Activated CD4-positive, alpha-beta T cell treated with anti-CD3 and anti-CD28 coated beads, Interleukin-2, amount 50 U/mL, for 4 hours (primary cell): Measurements from ENCODE around the gene SLC47A2.
"Not testable (repeated sequence)": the region's sequence is repeated elsewhere in the genome, so short reads cannot be mapped to it uniquely, and the experiment has no call there.

Experiments used
- DNase-seq, 2 experiments: peaks; one replicate each; pipeline ENCODE4 v3.0.0-alpha.2; 2020

SLC47A2 gene, protein sequence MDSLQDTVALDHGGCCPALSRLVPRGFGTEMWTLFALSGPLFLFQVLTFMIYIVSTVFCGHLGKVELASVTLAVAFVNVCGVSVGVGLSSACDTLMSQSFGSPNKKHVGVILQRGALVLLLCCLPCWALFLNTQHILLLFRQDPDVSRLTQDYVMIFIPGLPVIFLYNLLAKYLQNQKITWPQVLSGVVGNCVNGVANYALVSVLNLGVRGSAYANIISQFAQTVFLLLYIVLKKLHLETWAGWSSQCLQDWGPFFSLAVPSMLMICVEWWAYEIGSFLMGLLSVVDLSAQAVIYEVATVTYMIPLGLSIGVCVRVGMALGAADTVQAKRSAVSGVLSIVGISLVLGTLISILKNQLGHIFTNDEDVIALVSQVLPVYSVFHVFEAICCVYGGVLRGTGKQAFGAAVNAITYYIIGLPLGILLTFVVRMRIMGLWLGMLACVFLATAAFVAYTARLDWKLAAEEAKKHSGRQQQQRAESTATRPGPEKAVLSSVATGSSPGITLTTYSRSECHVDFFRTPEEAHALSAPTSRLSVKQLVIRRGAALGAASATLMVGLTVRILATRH

DNA sequence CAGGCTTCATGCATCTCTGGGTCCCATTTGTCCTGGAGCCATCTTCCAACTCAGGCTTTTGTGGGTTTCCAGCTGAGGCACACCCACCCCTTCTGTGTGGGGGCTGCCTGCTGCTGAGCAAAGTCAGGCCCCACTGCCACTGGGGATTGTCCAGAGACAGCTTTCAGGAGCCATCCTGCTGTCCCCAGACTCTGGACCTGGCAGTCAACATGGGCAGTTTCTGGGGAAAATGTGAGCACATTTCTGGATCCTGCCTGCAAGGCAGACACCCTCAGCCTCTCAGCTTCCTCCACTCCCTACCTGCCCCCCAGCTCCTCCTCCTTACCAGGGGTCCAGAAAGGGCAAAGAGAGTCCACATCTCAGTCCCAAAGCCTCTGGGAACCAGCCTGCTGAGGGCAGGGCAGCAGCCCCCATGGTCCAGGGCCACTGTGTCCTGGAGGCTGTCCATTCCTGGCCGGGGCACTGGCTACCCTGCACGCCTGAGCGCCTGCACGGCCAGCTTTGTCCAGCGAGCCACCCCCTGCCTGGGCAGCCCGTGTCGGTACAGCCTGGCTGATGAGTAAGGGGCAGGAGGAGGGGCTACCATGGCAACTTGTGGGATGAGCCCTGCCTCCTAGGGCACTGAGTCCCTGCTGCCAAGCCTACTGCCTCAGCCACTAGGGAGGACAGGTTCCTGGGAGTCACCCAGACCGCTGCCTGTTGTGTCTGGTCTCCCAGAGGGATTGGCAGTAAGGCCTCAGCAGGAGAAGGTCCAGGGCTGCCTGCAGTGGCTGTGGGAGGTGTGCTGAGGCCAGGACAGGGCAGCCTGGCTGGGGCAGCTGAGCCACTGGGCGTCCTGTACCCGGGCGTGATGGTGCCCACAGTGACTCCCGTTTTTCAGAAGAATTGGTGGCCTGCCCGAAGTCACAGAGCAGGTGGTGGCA, at the start of gene SLC47A2:
Gene SLC47A2 (minus strand): TSS at position 477 of the 923 bp plus-strand sequence. CDS start 29 bp downstream, at position 448.
- no peak for DNase-seq

DNA sequence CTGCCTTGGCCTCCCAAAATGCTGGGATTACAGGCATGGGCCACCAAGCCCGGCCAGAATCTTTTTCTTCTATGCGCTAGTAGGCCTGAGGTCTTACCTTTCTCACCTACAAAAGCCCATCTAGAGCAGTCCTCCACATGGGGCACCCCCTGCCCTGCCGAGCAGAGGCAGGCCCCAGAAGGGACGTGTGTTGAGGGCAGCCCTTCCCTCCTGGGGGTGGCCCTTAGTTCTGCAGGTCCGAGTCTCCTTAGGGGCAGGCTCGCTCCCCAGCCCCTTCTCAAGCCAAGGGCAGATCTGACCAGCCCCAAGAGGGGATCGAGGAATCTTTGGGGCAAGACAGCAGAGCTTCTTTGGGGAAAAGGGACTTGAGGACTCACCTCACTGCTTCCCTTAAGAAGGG, 49.6 kb upstream of the SLC47A2 start:
- DNase-seq = no peak

DNA sequence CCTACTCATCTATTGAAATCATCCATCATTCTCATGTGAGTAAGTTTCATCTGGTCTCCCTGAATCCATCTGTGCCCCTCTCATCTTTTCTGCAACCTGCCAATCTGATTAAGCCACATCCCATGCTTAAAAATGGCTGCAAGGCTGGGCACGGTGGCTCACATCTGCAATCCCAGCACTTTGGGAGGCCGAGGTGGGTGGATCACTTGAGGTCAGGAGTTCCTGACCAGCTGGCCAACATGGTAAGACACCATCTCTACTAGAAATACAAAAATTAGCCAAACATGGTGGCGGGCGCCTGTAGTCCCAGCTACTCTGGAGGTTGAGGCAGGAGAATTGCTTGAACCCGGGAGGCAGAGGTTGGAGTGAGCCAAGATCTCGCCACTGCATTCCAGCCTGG, 47.6 kb upstream of the SLC47A2 start:
- DNase-seq = not testable (repeated sequence)

DNA sequence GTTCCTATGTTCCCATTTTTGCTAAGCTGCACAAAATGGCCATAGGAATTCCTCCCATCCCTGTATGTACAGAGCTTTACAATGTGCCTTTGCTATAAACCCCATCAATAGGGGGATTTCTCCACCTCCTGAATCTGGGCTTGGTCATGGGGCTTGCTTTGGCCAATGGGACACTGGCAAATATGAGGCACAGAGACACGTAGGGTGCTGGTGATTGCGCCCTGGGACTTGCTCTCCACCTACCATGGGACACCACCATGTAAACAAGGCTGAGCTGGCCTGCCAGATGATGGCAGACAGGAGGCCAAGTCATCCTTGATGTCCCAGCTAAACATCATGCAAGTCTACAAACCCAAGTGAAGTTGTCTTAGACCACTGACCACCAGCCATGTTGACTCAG, 47.0 kb upstream of the SLC47A2 start:
- no peak for DNase-seq

DNA sequence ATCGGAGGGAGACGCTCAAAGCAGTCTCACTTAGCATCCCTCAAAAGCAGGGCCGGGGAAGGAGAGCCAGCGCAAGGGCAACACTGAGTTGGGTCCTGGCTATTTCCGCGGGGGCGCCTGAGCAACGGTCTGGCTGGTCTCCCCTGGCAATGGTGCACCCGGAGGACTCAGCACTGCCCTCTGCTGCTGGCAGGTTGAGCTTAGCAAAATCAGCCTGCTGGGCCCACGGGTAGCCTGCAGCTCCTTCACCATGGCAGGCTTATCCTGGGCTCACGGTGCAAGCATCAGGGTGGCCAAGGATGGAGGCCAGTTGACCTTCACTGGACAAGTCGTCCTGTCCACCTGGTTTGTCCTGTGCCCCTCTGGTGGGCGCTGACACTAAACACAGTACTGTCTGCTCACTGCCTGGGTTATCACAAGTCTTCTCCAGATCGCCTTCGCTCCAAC, 46.2 kb upstream of the SLC47A2 start:
- peak; percentile 42 to 47 for DNase-seq

DNA sequence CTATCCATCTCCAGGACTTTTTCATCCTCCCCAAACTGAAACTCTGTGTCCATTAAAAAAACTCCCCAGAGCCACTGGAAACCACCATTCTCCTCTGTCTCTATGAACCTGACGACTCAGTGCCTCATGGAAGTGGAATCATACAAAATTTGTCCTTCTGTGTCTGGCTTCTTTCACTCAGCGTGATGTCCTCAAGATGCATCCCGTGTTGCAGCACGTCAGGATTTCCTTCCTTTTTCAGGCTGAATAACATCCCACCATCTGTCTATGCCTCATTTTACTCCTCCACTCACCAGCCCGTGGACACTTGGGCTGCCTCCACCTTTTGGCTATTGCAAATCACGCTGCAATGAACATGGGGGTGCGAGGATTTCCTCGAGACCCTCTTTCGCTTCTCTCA, 44.4 kb upstream of the SLC47A2 start:
- DNase-seq = no peak

DNA sequence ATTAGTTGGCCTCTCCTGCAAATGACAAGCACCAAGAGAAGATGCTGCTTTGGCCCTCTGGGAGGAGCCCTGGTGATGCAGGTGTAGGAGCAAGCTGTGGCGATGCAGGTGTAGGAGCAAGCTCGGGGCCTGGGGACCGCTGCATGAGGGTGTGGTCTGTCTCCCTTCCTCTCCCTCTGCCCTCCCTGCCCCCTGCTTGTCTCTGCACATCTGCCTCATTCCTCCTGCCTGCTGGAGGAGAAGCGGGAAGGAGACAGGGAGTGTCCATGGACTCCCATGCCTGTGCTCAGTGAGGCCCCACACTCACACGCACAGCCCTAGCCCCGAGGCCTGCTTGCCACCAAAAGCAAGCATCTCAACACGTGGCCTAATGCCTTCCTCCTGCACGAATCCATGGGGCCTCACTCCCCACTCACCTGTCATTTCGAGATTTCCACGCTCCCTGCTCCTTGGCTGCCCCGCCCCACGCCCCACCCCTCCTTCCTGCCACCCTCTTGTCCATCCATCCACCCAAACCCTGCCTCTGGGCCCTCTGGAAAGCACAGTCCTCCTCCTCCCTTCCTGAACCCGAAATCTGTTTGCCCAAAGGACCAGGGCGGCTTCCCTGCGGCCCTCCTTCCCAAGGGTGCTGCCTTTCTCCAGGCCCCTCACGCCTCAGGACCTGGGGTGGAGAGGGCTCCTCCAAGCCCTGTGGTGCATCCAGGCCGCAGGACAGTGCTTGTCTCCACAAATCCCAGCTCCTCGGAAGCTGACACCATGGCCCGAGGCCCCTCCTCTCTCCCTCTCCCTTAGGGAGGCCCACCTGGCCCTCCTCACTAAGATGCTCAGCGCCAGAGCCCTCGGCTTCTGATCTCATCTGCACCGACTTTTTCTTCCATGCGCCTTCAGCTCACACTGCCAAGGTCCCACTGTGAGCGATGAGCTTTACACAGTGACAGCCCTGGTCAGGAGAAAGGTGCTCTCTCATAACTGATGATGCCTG, 43.5 kb upstream of the SLC47A2 start:
- no peak for DNase-seq

DNA sequence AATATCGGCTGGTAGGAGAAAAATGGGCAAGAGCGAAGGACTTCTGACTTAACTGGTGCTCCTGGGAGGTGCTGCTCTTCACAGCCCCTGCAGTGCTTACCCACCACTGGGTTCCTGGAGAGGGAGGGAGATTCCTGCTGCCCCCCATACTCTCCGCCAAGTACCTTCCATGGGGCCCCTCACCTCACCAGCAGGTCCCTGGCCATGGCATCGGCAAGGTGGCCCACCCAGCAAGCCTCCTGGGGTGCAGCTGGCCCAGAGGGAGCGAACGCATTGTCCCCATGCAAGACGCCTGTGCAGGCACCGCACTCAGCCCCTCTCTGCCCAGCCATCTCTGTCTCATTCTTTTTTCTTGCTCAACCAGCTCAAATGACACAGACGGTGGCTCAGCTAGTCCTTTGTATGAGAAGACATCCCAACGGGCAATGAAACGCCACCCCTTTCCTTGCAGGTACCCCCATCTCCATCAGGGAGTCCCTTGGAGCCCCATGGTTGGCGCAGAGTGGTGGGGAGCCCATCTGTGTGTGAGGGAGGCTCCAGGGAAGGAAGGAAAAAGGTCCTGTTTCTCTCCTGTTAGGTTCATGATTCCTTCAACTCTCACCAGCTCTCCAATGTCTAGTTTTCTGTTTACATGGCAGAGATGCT, 41.3 kb upstream of the SLC47A2 start:
- DNase-seq = no peak

DNA sequence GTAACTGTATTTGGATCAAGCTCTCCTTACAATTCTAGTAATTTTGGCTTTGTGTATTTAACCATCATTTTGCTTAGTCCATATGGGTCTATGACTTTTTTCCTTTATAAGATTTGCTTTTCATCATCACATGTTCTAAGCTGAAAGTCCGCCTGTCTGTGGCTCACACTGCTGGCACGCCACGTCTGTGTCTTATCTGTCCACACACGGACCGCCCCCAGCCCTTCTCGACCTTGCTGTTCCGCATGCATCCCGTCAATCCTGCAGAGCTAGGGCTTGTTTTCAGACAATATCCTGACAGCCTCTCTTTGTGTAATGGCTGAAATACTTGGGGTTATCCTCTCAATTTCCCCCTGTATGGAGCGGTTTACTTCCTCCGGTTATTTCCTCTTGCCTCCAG, 40.2 kb upstream of the SLC47A2 start:
- no peak for DNase-seq

DNA sequence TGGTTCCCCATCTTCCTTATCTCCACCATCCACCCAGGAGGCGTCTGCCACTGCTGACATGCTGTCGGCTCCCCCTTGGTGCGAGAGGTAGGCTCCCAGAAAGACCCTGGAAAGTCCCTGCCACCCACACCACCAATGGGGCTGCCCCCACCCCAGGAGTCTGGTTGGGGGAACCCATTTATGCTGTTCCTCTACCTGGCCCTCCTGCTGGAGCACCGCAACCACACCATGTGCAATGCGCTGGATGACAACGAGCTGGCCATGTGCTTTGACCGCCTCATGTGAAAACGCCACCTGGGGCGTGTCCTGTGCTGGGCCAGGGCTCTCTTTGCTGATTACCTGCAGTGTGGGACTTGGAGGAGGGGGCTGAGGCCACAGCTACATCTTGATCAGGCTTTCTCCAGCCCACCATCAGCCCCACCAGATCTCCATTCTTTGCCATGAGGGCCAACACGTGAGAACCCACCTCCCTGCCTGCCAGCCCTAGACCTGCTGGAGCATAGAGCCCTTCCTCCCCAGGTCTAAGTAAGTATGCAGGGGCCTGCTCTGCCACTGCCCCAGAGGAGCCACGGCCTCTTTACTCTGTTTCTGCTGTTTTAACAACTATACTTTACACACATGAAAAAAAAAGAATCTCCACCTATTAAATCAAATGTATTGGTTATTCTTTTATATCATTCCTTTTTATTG, 39.6 kb upstream of the SLC47A2 start:
- no peak for DNase-seq

DNA sequence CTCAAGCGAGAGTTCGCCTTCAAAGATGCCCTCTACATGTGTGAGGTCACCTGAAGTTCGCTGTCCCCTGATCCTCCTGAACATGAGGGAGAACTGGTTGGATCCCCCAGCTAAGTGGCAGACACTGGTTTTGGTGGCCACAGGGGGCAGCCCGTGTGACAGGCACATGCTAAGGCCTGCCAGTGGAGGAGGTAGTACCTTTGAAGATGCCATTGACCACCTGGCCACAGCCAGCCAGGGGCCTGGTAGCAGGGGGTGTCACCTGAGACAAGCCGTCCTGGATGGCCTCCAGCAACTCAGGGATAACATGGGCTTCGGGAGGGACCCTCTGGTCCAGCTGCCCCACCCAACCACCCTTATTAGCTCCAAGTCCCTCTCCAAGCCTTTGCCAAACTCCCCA, 39.0 kb upstream of the SLC47A2 start:
- DNase-seq = no peak

DNA sequence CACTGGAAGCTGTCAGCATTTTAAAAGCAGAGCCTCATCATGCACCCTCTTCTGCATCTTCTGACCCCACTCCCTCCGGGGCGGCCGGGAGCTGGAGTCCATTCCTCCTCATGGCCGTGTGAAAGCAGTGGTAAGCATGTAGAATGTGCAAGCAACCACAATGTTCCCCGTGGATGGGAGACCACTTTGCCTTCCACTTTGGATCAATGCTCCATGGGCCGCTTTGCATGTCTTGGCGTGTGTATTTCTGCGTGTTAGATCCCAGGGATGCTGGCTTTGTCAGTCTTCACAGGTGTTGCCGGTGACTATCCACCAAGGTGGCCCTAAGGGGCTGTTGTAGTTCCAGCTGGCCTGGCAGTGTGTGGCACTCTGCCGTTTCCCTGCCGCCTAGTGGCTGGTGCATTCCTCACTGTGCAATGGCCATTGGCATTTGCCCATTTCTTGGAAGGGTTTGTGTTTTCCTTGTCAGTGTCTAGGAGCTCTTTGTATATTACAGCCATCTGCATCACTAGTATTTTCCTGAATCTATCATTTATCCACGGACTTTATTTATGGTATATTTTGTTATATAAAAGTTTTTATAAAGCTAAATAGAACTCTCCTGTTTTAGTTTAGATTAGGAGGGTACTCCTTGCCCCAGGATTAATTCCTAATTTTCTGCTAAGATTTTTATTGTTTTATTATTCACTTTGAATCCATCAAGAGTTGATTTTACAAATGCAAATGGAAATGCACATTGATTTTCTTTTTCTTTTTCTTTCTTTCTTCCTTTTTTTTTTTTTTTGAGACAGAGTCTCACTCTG, 37.5 kb upstream of the SLC47A2 start:
- DNase-seq = no peak

DNA sequence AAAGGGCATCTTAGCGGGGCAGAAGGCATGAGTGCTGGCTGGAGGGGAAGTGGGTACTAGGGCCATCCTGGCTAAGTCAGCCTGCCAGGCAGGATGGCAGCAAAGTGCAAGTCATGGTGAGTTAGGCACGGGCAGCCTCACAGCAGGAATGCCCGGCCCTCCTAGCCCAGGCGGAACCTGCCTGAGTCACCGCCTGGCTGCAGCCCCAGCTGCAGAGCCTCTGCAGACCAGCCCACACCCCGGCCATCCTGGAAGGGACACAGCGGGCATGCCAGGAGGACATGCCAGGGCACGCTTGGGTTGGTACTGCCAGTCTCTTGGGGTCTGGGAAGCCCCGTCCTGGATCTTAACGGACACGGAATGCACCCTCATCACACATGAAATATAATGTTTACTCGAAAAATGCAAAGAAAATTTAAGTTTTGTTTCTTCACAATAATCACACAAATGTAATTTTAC, 36.7 kb upstream of the SLC47A2 start:
- no peak for DNase-seq

DNA sequence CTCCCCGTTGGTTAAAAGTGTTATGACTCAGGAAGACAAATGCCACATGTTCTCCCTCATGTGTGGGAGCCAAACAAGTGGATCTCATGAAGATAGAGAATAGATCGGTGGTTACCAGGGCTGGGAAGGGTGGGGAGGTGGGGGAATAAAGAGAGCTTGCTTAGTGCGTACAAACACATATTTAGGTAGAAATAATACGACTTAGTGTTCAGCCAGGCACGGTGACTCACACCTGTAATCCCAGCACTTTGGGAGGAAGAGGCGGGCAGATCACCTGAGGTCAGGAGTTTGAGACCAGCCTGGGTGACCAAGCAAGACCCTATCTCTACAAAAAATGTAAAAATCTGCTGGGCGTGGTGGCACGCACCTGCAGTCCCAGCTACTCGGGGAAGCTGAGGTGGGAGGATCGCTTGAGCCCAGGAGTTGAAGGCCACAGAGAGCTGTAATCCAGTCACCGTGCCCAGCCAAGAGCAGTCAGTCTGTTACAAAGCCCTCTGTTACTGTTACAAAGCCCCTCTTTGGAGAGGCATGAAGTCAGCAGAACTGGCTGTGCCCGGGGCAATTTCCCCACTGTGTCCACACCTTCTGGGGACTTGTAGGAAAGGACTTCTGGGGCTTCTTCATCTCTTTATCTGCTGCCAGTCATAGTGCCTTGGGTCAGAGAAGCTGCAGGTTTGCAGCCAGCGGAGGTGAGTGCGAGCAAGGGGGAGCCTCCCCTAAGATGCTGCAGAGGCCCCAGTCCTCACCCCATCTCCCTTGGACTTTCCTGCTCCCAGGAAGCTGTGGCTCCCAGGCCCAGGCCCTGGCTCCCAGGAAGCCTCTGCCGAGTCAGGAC, 36.0 kb upstream of the SLC47A2 start:
- DNase-seq = no peak

DNA sequence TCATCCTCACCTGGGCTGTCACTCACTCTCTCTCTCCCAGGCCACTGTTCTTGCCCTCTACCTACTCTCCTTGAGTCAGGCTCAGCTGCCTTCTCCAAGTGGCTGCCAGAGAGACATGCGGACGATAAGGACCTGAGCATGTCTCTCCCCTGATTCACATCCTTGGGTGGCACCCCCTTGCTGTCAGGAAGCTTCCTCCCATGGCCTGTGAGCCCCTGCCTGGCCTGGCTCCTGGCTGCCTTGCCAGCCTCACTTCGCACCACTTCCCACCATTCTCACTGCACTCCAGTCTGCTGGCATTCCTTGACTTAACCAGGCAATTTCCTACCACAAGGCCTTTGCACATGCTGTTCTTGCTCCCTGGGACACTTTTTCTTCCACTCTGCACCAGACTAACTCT, 34.5 kb upstream of the SLC47A2 start:
- DNase-seq = no peak

DNA sequence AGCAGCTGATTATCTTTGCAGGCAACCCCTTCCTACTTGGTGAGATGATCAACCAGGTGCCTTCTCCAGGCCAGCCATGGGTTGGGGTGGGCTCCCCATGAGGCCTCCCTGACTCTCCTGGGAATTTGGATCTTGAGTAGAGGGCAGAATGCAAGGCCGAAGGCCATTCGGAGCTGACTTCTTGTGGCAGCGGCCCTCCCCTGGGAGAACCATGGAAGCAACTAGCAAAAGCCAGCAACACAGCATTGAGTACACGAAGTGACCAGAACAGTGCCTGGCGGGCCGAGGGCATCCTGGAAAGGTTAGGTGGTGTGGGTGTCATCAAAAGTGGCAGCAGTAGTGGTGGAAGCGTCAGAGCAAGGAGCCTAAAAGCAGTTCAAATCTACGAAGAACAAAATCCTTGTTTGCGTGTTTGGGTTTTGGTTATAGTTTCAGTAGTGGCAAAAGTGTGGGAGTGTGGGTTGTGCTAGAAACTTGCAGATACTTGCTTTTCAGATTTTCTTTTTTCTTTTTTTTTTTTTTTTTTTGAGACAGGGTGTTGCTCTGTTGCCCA, 33.7 kb upstream of the SLC47A2 start:
- no peak for DNase-seq

DNA sequence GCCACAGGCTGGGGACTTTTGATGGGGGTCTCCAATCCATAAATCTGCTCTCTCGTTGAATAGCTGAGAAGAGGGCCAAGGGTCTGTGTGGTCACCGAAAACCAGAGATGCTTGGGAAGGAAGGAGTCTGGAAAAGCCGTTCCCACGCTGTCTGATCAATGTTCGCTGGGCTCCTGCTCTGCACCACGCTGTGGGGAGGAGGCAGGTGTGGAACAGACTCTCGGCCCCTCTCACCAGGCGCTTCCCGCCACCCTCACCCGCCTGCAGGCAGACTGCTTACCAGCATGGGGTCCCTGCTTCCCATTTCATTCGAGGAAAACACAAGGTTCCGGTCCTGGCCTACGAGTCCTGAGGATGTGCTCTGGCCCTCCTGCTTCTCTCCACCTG, 32.4 kb upstream of the SLC47A2 start:
- no peak for DNase-seq

DNA sequence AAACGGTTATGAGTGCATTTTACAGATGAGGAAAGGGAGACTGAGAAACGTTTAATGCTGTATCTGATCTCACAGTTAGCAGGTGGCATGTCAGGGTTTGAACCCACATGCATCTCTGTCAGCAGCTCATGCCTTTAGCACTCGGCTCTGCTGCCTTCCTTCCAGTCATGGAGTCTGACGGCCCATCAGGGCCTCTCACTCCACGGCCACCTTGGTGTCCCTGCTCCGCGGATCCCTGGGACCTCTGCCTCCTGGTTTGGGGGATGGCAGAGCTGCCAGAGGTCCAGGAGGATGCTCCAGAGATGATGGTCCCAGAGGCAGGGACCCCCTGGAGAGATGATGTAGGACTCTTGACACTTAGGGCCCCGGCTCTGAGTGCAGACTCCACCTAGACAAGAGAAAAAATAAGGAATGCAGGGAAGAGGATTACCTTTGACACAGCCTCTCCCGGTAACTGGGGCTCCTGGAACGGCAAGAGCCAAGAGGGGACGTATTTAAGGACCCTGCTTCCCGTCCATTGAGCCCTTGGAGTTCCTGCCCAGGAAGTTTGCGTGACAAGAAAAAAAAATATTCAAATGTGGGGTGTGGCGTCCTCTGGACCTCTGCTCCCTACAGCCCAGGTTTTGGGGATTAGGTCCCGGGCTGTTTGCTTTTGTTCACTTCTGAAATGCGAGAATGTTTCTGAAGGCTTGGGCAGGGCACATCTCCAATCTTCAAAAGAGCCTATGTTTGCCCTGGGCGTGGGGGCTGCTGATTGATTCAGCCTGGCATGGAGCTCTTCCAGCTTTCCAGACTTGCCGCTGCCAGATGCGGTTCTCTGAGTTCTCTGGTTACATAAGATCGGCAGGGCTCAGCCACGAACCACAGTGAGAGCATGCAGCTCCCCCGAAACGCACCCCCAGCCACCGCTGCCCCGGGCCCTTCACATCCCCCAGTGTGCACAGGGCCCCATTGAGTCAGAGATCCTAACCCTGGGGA, 31.7 kb upstream of the SLC47A2 start, which contains the start of gene ALDH3A1:
Gene ALDH3A1 (minus strand): TSS at position 470 of the 978 bp plus-strand sequence. CDS start 3,169 bp downstream, outside the sequence.
- no peak for DNase-seq
